A549 treated with GW870086 at 1 μM for 4 hours (cell line): ENCODE results near the gene RNF32. TPM values are rescaled to one million over a fixed set of nuclear protein-coding genes. Genes with fewer than 3 reads are reported as not detected.

Experiments
- total RNA-seq: library from RNA; stranded (reverse); fragments of 200-300 nt; extraction: Qiagen RNA extraction; gene quantifications from 5 replicates; pipeline ENCODE4 v1.2.3, GENCODE V29; 2022; ENCODE audit warnings: low read depth

Gene RNF32
- 1.2 to 2.0 TPM (median 1.6 TPM) in 5 replicates for total RNA-seq

DNA sequence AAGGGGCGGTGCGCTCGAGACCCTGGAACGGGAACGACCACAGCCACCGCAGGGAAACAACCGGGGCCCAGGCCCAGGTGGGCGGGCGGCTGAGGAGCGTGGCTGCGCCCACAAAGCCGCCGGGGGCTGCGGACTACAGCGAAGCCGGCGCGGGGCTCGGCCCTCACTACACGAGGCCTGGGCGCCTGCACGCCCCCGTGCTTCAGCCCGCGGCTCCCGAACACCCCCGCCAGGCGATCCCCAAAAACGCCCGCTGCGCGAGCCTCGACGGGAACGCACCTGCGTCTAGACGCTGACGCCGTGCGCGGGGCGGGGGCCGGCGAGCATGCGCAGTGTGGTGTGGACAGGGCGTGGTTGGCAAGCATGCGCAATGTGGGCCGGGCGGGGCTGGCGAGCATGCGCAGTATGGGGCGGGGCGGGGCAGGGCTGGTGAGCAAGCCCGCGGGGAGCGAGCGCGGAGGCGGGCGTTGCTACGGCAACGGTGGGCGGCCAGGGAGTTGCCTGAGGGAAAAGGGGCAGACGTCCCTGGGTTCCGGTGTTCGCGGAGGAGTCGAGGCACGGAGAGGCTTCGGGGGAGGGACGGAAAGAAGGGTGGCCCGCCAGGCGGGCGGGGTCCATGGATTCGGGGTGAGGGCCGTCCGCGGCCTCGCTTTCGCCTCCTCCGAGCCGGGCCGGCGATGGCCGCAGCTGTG lies at the start of gene RNF32:
RNF32 (plus strand) TSS at position 518 of the 692 bp plus-strand sequence. CDS start 3,104 bp downstream, outside the sequence.

